HG02571 (cell line): ENCODE measurements around the gene TMEM125.

Source experiments
- ATAC-seq: cut with Tn5 transposase; IDR thresholded peaks from one replicate; pipeline ENCODE4 v1.9.1; 2021; ENCODE audit warnings: mild to moderate bottlenecking, moderate library complexity; ENCODE audit not compliant: unreplicated experiment

Gene TMEM125

GRCh38 chr1:43272576-43273571, 3.1 kb downstream of the TMEM125 start:
- no peak for ATAC-seq

GRCh38 chr1:43273708-43274107, 3.9 kb downstream of the TMEM125 start:
- ATAC-seq: no peak

- no peak for ATAC-seq
Measured at GRCh38 chr1:43274125-43274803, 4.5 kb downstream of the TMEM125 start.

- no peak for ATAC-seq
Measured at GRCh38 chr1:43274804-43275180, 5.0 kb downstream of the TMEM125 start.

- ATAC-seq: no peak
Measured at GRCh38 chr1:43275826-43276620, 6.2 kb downstream of the TMEM125 start.

GRCh38 chr1:43276673-43277072, 6.9 kb downstream of the TMEM125 start:
- ATAC-seq: no peak

GRCh38 chr1:43277116-43277876, 7.5 kb downstream of the TMEM125 start:
- no peak for ATAC-seq

- no peak for ATAC-seq
Measured at GRCh38 chr1:43279161-43279560, 9.4 kb downstream of the TMEM125 start.

- ATAC-seq: no peak
Measured at GRCh38 chr1:43279666-43280065, 9.9 kb downstream of the TMEM125 start.

GRCh38 chr1:43280692-43281091, 10.9 kb downstream of the TMEM125 start:
- ATAC-seq: no peak

- ATAC-seq: no peak
Measured at GRCh38 chr1:43282220-43283195, 12.7 kb downstream of the TMEM125 start.

GRCh38 chr1:43284065-43284464, 14.3 kb downstream of the TMEM125 start:
- ATAC-seq: no peak

- ATAC-seq: no peak
Measured at GRCh38 chr1:43284546-43285110, 14.8 kb downstream of the TMEM125 start.

GRCh38 chr1:43285269-43285990, 15.6 kb downstream of the TMEM125 start, which contains the start of gene C1orf210:
TSS of gene C1orf210 (minus strand) at chr1:43285581. CDS start at chr1:43283270, 2,311 bp downstream.
- ATAC-seq: no peak

GRCh38 chr1:43286115-43286514, 16.3 kb downstream of the TMEM125 start:
- ATAC-seq: no peak

- ATAC-seq: no peak
Measured at GRCh38 chr1:43286533-43286932, 16.8 kb downstream of the TMEM125 start.

GRCh38 chr1:43288058-43288784, 18.4 kb downstream of the TMEM125 start:
- no peak for ATAC-seq
